Tibial nerve (tissue), 3 donors: ENCODE measurements around the gene SLC25A21.

Experiments used
- POLR2A ChIP-seq, 2 donors: fragments of 450-650 bp; IDR thresholded peaks; one replicate each; pipeline ENCODE4 v1.6.1; 2017; ENCODE audit warnings: antibody characterized with exemption in 2 of 2, mild to moderate bottlenecking in 2 of 2, moderate library complexity in 2 of 2
- TF ChIP-seq, protein P1 (sequence below), 5 experiments: fragments of 200-600 bp in 3 of 5; fragments of 450-650 bp in 2 of 5; sonication (generic) in 3 of 5; IDR thresholded peaks; one replicate each; pipeline ENCODE4 v1.5.1; 2016 to 2019; ENCODE audit warnings: antibody characterized with exemption in 5 of 5, mild to moderate bottlenecking in 3 of 5, moderate library complexity in 2 of 5

DNA sequence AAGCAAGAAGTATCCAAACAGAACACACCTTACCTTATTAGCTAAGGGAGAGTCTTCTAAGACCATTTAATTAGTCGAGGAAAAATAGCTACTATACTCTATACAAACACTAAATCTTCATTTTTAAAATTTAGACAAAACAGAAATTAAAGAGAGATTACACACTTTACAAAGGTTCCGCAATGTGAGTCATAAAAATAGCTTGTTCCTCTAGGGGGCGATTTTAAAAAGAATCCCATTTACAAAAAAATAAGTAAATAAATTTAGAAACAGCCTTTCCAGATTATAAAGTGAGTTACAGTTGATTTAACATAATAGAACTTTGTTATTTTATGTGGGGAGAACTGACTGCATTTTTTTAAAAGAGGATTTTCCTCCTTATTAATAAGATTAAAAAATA is 309.1 kb downstream of the SLC25A21 start:
- TF ChIP-seq POLR2A (IDR thresholded peaks at IDR 0.05), result no peak
- TF ChIP-seq, protein P1, sequence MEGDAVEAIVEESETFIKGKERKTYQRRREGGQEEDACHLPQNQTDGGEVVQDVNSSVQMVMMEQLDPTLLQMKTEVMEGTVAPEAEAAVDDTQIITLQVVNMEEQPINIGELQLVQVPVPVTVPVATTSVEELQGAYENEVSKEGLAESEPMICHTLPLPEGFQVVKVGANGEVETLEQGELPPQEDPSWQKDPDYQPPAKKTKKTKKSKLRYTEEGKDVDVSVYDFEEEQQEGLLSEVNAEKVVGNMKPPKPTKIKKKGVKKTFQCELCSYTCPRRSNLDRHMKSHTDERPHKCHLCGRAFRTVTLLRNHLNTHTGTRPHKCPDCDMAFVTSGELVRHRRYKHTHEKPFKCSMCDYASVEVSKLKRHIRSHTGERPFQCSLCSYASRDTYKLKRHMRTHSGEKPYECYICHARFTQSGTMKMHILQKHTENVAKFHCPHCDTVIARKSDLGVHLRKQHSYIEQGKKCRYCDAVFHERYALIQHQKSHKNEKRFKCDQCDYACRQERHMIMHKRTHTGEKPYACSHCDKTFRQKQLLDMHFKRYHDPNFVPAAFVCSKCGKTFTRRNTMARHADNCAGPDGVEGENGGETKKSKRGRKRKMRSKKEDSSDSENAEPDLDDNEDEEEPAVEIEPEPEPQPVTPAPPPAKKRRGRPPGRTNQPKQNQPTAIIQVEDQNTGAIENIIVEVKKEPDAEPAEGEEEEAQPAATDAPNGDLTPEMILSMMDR (IDR thresholded peaks at IDR 0.05), result no peak
